Upper lobe of left lung (tissue), 6 donors: ENCODE measurements around the gene COL6A2. TPM values are rescaled to one million over a fixed set of nuclear protein-coding genes. Genes with fewer than 3 reads are reported as not detected.

Experiments
- ATAC-seq, 2 donors: fragments of 200-7000 bp; cut with Tn5 transposase; one replicate each; pipeline ENCODE4 v1.9.1; 2022; ENCODE audit warnings: mild to moderate bottlenecking in 2 of 2, moderate library complexity in 2 of 2; ENCODE audit not compliant: low FRiP score in 2 of 2
- DNase-seq, 2 donors: peaks; one replicate each; pipeline ENCODE4 v3.0.0-alpha.2; 2019 to 2020
- H3K27ac ChIP-seq, 4 donors: fragments of 200-600 bp; sonication (generic); one replicate each; pipeline ENCODE4 v1.5.1; 2016 to 2019
- H3K27me3 ChIP-seq, 4 donors: fragments of 200-600 bp; sonication (generic); one replicate each; pipeline ENCODE4 v1.5.1; 2017 to 2019
- H3K36me3 ChIP-seq, 4 donors: fragments of 200-600 bp; sonication (generic); one replicate each; pipeline ENCODE4 v1.5.1; 2016 to 2019
- H3K4me1 ChIP-seq, 4 donors: fragments of 200-600 bp; sonication (generic); one replicate each; pipeline ENCODE4 v1.5.1; 2018 to 2019
- H3K4me3 ChIP-seq, 4 donors: fragments of 200-600 bp; sonication (generic); one replicate each; pipeline ENCODE4 v1.5.1; 2017 to 2019; ENCODE audit warnings: mild to moderate bottlenecking in 2 of 4, moderate library complexity in 1 of 4
- H3K9me3 ChIP-seq, 4 donors: fragments of 200-600 bp; sonication (generic); one replicate each; pipeline ENCODE4 v1.5.1; 2018 to 2019
- EP300 ChIP-seq, 4 donors: sonication (generic); formaldehyde crosslinking; IDR thresholded peaks; one replicate each; pipeline ENCODE4 v1.5.1; 2017; ENCODE audit warnings: antibody characterized with exemption in 4 of 4, control low read depth in 2 of 4
- POLR2A ChIP-seq, 4 donors: fragments of 450-650 bp; IDR thresholded peaks; one replicate each; pipeline ENCODE4 v1.5.1; 2016 to 2017; ENCODE audit warnings: antibody characterized with exemption in 4 of 4, mild to moderate bottlenecking in 2 of 4
- POLR2AphosphoS5 ChIP-seq, 2 donors: sonication (generic); formaldehyde crosslinking; IDR thresholded peaks; one replicate each; pipeline ENCODE4 v1.5.1; 2017; ENCODE audit warnings: antibody characterized with exemption in 2 of 2
- WGBS, 2 donors: methylation state at CpG; one replicate each; pipeline ENCODE4 v1.1.5; 2017 to 2018; 5-methylcytosine and 5-hydroxymethylcytosine counted together
- total RNA-seq, 6 donors: library from RNA; depleted of rRNA in 4 of 6; stranded (reverse); fragments of >200 nt in 4 of 6; gene quantifications; one replicate each; pipeline versions ENCODE4 v1.1.0 to v1.2.1, GENCODE V29; 2016 to 2021
- TF ChIP-seq, protein P1 (sequence below), 6 experiments: fragments of 450-650 bp in 4 of 6; fragments of 200-600 bp in 2 of 6; sonication (generic) in 2 of 6; IDR thresholded peaks; one replicate each; pipeline ENCODE4 v1.5.1; 2016 to 2019; ENCODE audit warnings: antibody characterized with exemption in 6 of 6
- donor health status: DM: no; HTN: no; CAD: no; lungs with moderate emphysema.
- donor health status: DM: no; HTN: yes; CAD: no; lungs with severe emphysema.

COL6A2 gene
- 100 to 1,000 TPM; 105 to 522 (median 304) TPM for total RNA-seq

GRCh38 chr21:46097336-46098293 lies at the start of gene COL6A2:
COL6A2 (plus strand) TSS chr21:46098112.
- Histone ChIP-seq H3K4me1 (peaks cover 4 to 20% (median 14%) of the 10 kb centered on the region in 4 donors), H3K27me3 (peaks cover 0 to 16% (median 11%) of the 10 kb centered on the region in 4 donors), H3K27ac (peak within 1 kb of the TSS; percentile 81 to 93 (median 89)), H3K9me3 (peaks cover 0 to 6% (median 4%) of the 10 kb centered on the region in 4 donors), H3K4me3 (peak within 1 kb of the TSS; percentile 59 to 80 (median 68)), H3K36me3 (no peaks in the 10 kb centered on the region)
- ATAC-seq (peak in 1 of 2 donors; percentile 90), DNase-seq (peak; percentile 46 to 92)
- 14 to 67% methylated on average over 3 to 38 of the region's 83 CpGs for WGBS, 2 donors
- TF ChIP-seq POLR2A (IDR thresholded peaks at IDR 0.05) (peak in 2 of 4 donors; percentile 20 to 51), POLR2AphosphoS5 (IDR thresholded peaks at IDR 0.05) (peak in 1 of 2 donors; percentile 69), EP300 (IDR thresholded peaks at IDR 0.05) (no peak)
- TF ChIP-seq, protein P1, sequence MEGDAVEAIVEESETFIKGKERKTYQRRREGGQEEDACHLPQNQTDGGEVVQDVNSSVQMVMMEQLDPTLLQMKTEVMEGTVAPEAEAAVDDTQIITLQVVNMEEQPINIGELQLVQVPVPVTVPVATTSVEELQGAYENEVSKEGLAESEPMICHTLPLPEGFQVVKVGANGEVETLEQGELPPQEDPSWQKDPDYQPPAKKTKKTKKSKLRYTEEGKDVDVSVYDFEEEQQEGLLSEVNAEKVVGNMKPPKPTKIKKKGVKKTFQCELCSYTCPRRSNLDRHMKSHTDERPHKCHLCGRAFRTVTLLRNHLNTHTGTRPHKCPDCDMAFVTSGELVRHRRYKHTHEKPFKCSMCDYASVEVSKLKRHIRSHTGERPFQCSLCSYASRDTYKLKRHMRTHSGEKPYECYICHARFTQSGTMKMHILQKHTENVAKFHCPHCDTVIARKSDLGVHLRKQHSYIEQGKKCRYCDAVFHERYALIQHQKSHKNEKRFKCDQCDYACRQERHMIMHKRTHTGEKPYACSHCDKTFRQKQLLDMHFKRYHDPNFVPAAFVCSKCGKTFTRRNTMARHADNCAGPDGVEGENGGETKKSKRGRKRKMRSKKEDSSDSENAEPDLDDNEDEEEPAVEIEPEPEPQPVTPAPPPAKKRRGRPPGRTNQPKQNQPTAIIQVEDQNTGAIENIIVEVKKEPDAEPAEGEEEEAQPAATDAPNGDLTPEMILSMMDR (IDR thresholded peaks at IDR 0.05): peak in 2 of 6 experiments; percentile 15 to 17

DNA sequence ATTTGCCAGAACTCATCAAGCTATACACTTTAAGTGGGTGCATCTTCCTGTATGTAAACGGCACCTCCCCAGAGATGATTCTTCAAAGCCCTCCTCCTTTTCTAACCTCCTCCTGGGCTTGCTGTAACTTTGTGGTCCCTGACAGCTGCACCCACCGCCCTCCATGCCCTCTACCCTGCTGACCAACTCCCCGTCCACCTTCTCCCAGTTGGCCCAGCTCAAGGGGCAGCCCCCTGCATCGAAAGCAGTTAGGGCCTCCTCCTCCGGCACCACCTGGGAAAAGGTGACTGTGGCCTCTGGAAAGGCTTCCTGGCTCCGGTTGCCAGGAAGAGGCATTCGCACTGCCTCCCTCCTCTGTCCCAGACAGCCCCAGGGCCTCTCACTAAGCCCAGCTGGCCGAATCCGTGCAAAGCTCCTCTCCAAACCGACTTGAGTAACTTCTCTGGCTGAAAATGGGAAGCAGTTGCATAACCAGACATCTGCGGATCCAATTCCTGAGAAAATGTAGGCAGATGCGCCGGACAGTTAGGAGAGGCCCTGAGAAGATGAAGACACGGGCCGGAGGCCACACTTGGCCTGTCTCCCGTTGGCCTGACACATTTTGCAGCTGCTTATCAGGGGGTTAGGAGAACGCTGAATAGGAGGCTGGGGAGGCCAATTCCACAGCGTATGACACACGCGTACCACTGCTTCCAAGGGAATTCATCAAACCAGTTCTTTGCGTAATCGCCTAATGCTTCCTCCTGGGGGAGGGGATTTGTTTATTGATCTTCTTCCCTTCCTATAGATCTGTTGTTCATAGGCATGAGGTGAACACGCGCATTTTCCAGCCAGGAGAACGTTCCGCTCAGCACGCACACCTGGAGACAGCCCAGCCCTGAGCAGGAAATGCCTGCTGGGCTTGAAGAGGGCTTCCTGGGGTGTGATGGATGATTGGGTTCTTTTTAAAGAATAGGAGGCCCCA lies 48.7 kb upstream of the COL6A2 start:
- Histone ChIP-seq H3K27ac (peak overlapping the region; percentile 29 to 84 (median 76)), H3K36me3 (no peaks in the 10 kb centered on the region), H3K4me1 (peaks cover 0 to 11% (median 0%) of the 10 kb centered on the region in 4 donors), H3K9me3 (no peaks in the 10 kb centered on the region), H3K4me3 (no peak overlapping the region), H3K27me3 (no peaks in the 10 kb centered on the region)
- TF ChIP-seq, protein P1 (IDR thresholded peaks at IDR 0.05): no peak
- peak; percentile 60 to 75 for TF ChIP-seq POLR2AphosphoS5 (IDR thresholded peaks at IDR 0.05)
- peak in 1 of 4 donors; percentile 33 for TF ChIP-seq EP300 (IDR thresholded peaks at IDR 0.05)
- no peak for TF ChIP-seq POLR2A (IDR thresholded peaks at IDR 0.05)
- ATAC-seq (peak; percentile 85 to 97), DNase-seq (peak in 1 of 2 donors; percentile 38)
- WGBS, 2 donors: 64 to 70% methylated on average over 16 to 27 of the region's 27 CpGs

DNA sequence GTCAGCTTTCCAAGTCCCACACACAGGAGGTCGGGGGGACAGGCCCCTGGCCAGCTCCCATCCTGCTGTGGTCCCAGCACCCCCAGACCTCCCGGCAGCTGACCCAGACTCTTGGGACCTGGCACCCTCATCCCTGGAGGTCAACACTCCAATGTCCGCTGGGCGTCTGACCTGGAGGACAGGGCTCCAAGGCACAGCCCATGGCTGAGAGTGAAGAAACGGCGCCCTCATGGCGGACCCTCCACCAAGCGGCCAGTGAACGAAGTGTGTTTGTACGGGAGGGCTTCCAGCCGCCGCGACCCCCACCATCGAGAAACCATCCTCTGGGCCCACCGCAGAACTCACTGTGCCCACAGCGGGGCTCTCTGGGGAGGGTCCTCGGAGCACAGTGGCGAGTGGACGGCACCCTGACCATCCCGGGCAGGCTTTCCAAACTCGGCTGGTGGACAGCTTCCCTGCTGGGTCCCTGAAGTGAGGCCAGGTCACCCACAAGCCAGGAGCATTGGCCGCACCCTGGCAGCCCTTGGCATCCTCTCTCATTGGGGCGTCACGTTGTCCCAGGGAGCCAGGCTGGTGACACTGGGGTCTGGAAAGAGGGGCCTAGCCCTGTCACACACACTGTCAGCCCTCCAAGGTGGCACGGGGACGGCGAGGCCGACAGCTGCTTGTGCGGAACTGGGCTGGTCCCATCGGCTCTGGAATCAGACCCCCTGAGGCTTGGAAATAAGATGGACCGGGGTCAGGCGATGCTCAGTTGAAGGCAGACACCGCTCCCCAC lies 47.8 kb upstream of the COL6A2 start:
- DNase-seq (no peak), ATAC-seq (peak in 1 of 2 donors; percentile 18)
- H3K36me3 ChIP-seq: no peaks in the 10 kb centered on the region
- WGBS, 2 donors: 83 to 90% methylated on average over 6 to 33 of the region's 33 CpGs
- no peak overlapping the region for H3K4me3 ChIP-seq
- H3K9me3 ChIP-seq: no peaks in the 10 kb centered on the region
- H3K27ac ChIP-seq: peak overlapping the region; percentile 29 to 84 (median 76)
- TF ChIP-seq, protein P1 (IDR thresholded peaks at IDR 0.05): no peak
- TF ChIP-seq POLR2A (IDR thresholded peaks at IDR 0.05) (no peak), POLR2AphosphoS5 (IDR thresholded peaks at IDR 0.05) (no peak), EP300 (IDR thresholded peaks at IDR 0.05) (no peak)
- H3K4me1 ChIP-seq: peaks cover 0 to 11% (median 0%) of the 10 kb centered on the region in 4 donors
- H3K27me3 ChIP-seq: no peaks in the 10 kb centered on the region
